K562 (cell line): ENCODE measurements around the gene VDAC1.

Experiments
- CEBPB ChIP-seq: fragments of 450-650 bp; IDR thresholded peaks from 2 replicates; pipeline ENCODE4 v1.6.1; 2016; ENCODE audit warnings: missing genetic modification characterization, missing compliant biosample characterization
- CREB5 ChIP-seq: fragments of 250-450 bp; sonication (Bioruptor Pico); IDR thresholded peaks from 2 replicates; pipeline ENCODE4 v1.5.0; 2020; ENCODE audit warnings: mild to moderate bottlenecking
- CTCF ChIP-seq, 3 experiments: IDR thresholded peaks in 2 of 3; conservative IDR thresholded peaks in 1 of 3; 2 replicates each; pipeline ENCODE4 v1.5.1; 2011 to 2012; ENCODE audit warnings: low read length in 3 of 3, mild to moderate bottlenecking in 3 of 3, control low read depth in 2 of 3, improper control_type of control experiment in 1 of 3, inconsistent platforms in 1 of 3, low read depth in 1 of 3, mixed read lengths in 1 of 3, moderate library complexity in 1 of 3; ENCODE audit not compliant: insufficient read depth in 2 of 3
- MLLT1 ChIP-seq, 2 experiments: fragments of 450-650 bp; IDR thresholded peaks; 2 replicates each; pipeline ENCODE4 v1.6.1; 2016
- PKNOX1 ChIP-seq: fragments of 450-650 bp; IDR thresholded peaks from 2 replicates; pipeline ENCODE4 v1.6.1; 2016
- POLR2A ChIP-seq: fragments of 450-650 bp; conservative IDR thresholded peaks from 2 replicates; pipeline ENCODE4 v1.6.1; 2016
- SP1 ChIP-seq: sonication (generic); formaldehyde crosslinking; IDR thresholded peaks from 2 replicates; pipeline ENCODE4 v1.8.1; 2022; ENCODE audit warnings: mild to moderate bottlenecking, missing genetic modification reagents
- TOE1 ChIP-seq, 2 experiments: fragments of 450-650 bp in 1 of 2; sonication (generic) in 1 of 2; formaldehyde crosslinking in 1 of 2; IDR thresholded peaks; 2 replicates each; pipeline versions ENCODE4 v1.7.1 to v1.8.0; 2016 to 2022; ENCODE audit warnings: borderline replicate concordance in 2 of 2, mild to moderate bottlenecking in 2 of 2, antibody characterized with exemption in 1 of 2, inconsistent platforms in 1 of 2, low read depth in 1 of 2, missing genetic modification reagents in 1 of 2, moderate library complexity in 1 of 2
- ZNF121 ChIP-seq: sonication (generic); formaldehyde crosslinking; conservative IDR thresholded peaks from 2 replicates; pipeline ENCODE4 v1.8.0; 2022; ENCODE audit warnings: missing genetic modification reagents
- ZNF354B ChIP-seq: fragments of 250-450 bp; sonication (Bioruptor Pico); IDR thresholded peaks from 2 replicates; pipeline ENCODE4 v1.4.0; 2020

GRCh38 chr5:133944263-133945185 lies 60.3 kb downstream of the VDAC1 start:
- TF ChIP-seq CTCF (IDR thresholded peaks at IDR 0.05 in 2 of 3, conservative IDR thresholded peaks at IDR 0.05 in 1 of 3; ENCODE audit: insufficient read depth in 2 of 3, low read depth in 1 of 3, low read length in 3 of 3) (peak; percentile 81 to 94 (median 93)), TOE1 (IDR thresholded peaks at IDR 0.05; ENCODE audit: borderline replicate concordance) (no peak), TOE1 (CRISPR knock-in tag; IDR thresholded peaks at IDR 0.05; ENCODE audit: borderline replicate concordance, low read depth) (no peak), POLR2A (no peak), CEBPB (tag) (no peak), SP1 (CRISPR knock-in tag) (no peak), PKNOX1 (no peak), ZNF354B (CRISPR knock-in tag) (no peak), MLLT1 (IDR thresholded peaks at IDR 0.05) (no peak), CREB5 (CRISPR knock-in tag) (no peak), ZNF121 (CRISPR knock-in tag) (no peak)
